Subcutaneous abdominal adipose tissue (tissue), 5 donors: ENCODE results near the gene KLHDC7B.
A peak's percentile ranks its signal among the peaks of the same experiment; 100 is the strongest.

Source experiments
- H3K27ac ChIP-seq: one replicate; pipeline ENCODE4 v1.7.0; 2013; ENCODE audit warnings: low read depth, mild to moderate bottlenecking, inconsistent platforms, low read length, moderate library complexity
- H3K27me3 ChIP-seq, 5 donors: one replicate each; pipeline ENCODE4 v1.7.0; 2013; ENCODE audit warnings: low read length in 5 of 5, inconsistent platforms in 1 of 5; ENCODE audit not compliant: control insufficient read depth in 5 of 5, insufficient read depth in 4 of 5
- H3K36me3 ChIP-seq, 5 donors: one replicate each; pipeline ENCODE4 v1.7.0; 2013; ENCODE audit warnings: low read length in 5 of 5; ENCODE audit not compliant: control insufficient read depth in 5 of 5, insufficient read depth in 5 of 5
- H3K4me1 ChIP-seq, 5 donors: one replicate each; pipeline ENCODE4 v1.7.0; 2013; ENCODE audit warnings: low read length in 5 of 5, mild to moderate bottlenecking in 3 of 5, moderate library complexity in 1 of 5; ENCODE audit not compliant: control insufficient read depth in 5 of 5, insufficient read depth in 5 of 5
- H3K4me3 ChIP-seq, 5 donors: one replicate each; pipeline ENCODE4 v1.7.0; 2013; ENCODE audit warnings: low read length in 5 of 5, low read depth in 1 of 5
- H3K9ac ChIP-seq, 5 donors: one replicate each; pipeline ENCODE4 v1.7.0; 2013; ENCODE audit warnings: low read length in 5 of 5, mild to moderate bottlenecking in 4 of 5, moderate library complexity in 3 of 5
- H3K9me3 ChIP-seq, 5 donors: one replicate each; pipeline ENCODE4 v1.7.0; 2013; ENCODE audit warnings: low read length in 5 of 5; ENCODE audit not compliant: control insufficient read depth in 5 of 5
- donor health status: healthy.
- donor health status: healthy.
- donor health status: healthy.
- donor health status: healthy.
- donor health status: healthy.

Gene KLHDC7B

DNA sequence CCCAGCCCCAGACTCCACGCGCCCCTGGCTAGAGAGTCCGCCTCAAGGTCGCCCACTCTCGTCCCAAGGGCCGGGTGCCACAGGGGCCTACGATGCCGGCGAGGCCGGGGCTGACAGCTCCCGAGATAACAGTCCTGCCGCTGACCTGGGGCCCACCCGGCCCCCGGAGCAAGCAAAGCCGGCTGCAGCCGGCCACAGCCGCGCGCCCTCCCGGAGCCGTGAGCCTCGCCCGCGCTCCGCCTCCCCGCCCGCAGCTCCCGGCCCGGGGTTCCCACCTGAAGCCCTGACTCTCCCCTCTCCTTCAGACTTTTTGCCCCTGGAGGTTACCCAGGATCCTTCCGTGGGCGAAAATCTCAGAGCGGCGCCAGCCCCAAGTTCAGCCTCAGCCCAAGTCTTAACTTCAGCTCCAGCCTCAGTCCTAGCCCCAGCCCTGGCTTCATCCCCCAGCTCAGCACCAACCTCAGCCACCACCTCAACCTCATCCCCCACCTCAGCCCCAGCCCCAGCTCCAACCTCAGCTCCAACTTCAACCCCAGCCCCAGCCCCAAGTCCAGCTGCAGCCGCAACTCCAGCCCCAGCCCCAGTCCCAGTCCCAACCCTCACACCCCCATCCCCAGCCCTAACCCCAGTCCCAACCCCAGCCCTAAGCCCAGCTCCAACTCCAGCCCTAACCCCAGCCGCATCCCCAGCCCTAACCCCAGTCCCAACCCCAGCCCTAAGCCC, 1.7 kb downstream of the KLHDC7B start:
- H3K9ac ChIP-seq: no peak overlapping the region
- H3K4me3 ChIP-seq: no peak overlapping the region
- no peak overlapping the region for H3K27ac ChIP-seq
- H3K36me3 ChIP-seq: no peaks in the 10 kb centered on the region
- peaks cover 14 to 27% (median 24%) of the 10 kb centered on the region in 5 donors for H3K27me3 ChIP-seq
- peaks cover 3 to 34% (median 21%) of the 10 kb centered on the region in 5 donors for H3K4me1 ChIP-seq
- H3K9me3 ChIP-seq: no peaks in the 10 kb centered on the region

DNA sequence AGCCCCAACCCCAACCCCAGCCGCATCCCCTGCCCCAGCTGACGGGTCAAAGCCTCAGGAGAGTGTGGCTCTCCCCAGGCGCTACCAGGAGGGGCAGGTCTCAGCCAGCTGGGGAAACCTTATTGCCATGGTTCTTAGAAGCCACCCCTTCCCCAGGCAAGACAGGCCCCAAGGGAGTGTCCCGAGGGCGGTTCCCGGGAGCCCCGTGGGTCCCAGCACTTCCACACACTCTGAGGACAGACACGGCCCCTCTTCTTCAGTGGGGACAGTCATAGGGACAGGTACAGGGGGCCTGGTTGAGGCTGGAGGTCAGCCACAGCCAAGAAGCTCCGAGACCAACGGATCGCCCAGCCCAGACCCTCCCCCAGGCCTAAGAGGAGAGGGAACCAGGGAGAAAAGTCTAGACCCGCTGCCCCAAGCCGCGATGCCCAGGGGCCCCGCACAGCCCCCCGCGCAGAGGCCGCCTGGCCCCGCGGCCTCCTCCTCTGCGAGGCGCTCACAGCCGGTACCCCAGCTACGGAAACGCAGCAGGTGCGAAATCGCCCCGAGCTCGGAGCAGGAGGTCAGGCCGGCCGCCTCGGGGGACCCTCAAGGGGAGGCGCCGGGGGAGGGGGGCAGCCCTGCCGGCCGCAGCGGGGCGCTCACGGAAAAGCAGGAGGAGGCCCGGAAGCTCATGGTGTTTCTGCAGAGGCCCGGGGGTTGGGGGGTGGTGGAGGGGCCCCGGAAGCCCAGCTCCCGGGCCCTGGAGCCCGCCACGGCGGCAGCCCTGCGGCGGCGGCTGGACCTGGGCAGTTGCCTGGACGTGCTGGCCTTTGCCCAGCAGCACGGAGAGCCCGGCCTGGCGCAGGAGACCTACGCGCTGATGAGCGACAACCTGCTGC, 2.6 kb downstream of the KLHDC7B start:
- Histone ChIP-seq H3K27me3 (peaks cover 14 to 27% (median 24%) of the 10 kb centered on the region in 5 donors), H3K9me3 (no peaks in the 10 kb centered on the region), H3K27ac (no peak overlapping the region), H3K4me3 (peak overlapping the region in 3 of 5 donors; percentile 31 to 54 (median 48)), H3K36me3 (no peaks in the 10 kb centered on the region), H3K4me1 (peaks cover 0 to 34% (median 21%) of the 10 kb centered on the region in 5 donors), H3K9ac (peak overlapping the region in 2 of 5 donors; percentile 17 to 20)

DNA sequence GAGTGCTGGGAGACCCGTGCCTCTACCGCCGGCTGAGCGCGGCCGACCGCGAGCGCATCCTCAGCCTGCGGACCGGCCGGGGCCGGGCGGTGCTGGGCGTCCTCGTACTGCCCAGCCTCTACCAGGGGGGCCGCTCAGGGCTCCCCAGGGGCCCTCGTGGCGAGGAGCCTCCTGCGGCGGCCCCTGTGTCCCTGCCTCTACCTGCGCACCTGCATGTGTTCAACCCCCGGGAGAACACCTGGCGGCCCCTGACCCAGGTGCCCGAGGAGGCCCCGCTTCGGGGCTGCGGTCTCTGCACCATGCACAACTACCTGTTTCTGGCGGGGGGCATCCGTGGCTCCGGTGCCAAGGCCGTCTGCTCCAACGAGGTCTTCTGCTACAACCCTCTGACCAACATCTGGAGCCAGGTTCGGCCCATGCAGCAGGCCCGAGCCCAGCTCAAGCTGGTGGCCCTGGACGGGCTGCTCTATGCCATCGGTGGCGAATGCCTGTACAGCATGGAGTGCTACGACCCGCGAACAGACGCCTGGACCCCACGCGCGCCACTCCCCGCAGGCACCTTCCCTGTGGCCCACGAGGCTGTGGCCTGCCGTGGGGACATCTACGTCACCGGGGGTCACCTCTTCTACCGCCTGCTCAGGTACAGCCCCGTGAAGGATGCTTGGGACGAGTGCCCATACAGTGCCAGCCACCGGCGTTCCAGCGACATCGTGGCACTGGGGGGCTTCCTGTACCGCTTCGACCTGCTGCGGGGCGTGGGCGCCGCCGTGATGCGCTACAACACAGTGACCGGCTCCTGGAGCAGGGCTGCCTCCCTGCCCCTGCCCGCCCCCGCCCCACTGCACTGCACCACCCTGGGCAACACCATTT, 3.5 kb downstream of the KLHDC7B start:
- Histone ChIP-seq H3K4me3 (peak overlapping the region in 3 of 5 donors; percentile 31 to 54 (median 48)), H3K27ac (no peak overlapping the region), H3K4me1 (peaks cover 0 to 29% (median 17%) of the 10 kb centered on the region in 5 donors), H3K36me3 (no peaks in the 10 kb centered on the region), H3K9me3 (no peaks in the 10 kb centered on the region), H3K27me3 (peaks cover 14 to 27% (median 24%) of the 10 kb centered on the region in 5 donors), H3K9ac (peak overlapping the region in 1 of 5 donors; percentile 20)

DNA sequence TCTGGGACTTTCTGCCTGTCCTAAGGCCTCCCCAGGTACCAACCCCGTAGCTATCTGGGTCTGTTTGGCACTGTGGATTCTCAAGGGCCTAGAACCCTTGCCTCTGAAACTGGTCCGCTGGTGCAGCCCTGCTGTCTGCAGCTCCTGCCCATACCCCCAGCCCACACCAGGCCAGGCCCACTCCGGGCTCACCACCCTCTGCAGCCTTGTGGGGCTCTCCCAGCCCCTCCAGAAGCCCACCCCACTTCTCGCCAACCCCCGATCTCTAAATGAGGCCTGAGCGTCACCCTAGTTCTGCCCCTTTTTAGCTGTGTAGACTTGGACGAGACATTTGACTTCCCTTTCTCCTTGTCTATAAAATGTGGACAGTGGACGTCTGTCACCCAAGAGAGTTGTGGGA, 4.7 kb downstream of the KLHDC7B start:
- Histone ChIP-seq H3K4me1 (peaks cover 0 to 21% (median 11%) of the 10 kb centered on the region in 5 donors), H3K9me3 (no peaks in the 10 kb centered on the region), H3K27me3 (peaks cover 14 to 25% (median 24%) of the 10 kb centered on the region in 5 donors), H3K9ac (no peak overlapping the region), H3K4me3 (no peak overlapping the region), H3K36me3 (no peaks in the 10 kb centered on the region), H3K27ac (no peak overlapping the region)

DNA sequence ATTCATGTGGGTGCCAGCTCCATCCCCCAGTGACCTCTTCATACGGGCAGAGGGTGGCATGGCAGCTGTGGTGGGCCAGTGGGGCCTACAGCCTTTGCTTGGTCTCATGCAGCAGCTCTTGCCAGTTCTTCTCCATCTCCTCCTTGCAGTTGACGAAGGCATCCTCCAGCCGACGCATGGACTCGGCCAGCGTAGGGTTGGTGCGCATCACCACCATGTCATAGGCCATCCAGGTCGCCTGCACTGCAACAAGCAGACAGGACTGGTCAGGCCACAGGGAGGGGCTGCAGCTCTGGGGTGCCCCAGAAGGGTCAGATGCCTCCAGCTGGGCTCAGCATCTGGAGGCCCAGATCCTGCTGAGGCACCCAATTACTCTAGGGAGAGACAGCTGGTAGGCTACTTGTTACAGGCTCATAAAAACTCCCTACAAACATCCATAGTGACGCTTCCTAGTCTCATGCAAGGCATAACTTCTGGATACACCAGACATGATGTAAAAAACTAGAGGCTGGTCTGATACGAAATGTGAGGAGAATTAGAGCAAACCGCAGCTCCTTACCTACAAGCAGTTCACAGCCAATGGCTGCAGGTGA, 5.6 kb downstream of the KLHDC7B start:
- Histone ChIP-seq H3K27me3 (peaks cover 12 to 20% (median 17%) of the 10 kb centered on the region in 5 donors), H3K27ac (no peak overlapping the region), H3K36me3 (no peaks in the 10 kb centered on the region), H3K4me3 (no peak overlapping the region), H3K9ac (no peak overlapping the region), H3K4me1 (peaks cover 0 to 18% (median 11%) of the 10 kb centered on the region in 5 donors), H3K9me3 (no peaks in the 10 kb centered on the region)

DNA sequence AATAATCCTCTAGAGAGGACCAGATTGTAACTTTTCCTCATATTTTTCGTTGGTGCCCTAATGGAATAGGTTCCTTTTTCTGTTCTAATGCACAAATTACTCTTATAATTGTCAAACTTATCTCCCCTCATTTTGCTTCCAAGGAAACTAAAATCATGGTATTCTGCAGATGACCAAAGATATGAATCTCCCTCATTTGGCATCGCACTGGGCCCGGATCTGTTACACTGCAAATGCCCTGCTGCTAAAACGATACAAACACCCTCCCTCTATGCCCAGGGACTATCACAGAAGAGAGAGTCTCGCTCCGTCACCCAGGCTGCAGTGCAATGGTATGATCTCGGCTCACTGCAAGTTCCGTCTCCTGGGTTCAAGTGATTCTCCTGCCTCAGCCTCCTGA, 7.6 kb downstream of the KLHDC7B start:
- H3K9me3 ChIP-seq: no peaks in the 10 kb centered on the region
- H3K27ac ChIP-seq: no peak overlapping the region
- no peak overlapping the region for H3K9ac ChIP-seq
- H3K4me3 ChIP-seq: no peak overlapping the region
- H3K27me3 ChIP-seq: peaks cover 3 to 8% (median 7%) of the 10 kb centered on the region in 5 donors
- no peaks in the 10 kb centered on the region for H3K36me3 ChIP-seq
- peaks cover 0 to 11% (median 8%) of the 10 kb centered on the region in 5 donors for H3K4me1 ChIP-seq

DNA sequence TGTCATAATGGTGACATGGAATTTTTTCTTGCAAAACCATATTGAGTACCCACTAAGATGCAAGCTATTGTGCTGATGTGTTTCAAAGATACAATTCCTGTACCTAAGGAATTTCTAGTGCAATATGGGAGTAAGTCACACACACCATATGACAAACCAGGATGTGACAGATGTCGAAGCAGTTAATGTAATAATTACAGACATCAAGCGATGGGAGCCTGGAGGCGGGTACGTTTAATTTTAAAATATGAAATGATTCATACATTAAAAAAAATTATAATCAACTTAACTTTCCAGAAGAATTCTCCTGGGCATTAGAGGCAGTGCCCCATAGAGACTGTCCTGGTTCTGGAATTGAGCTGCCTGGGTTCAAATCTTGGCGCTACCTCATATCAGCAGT, 11.0 kb downstream of the KLHDC7B start:
- H3K9ac ChIP-seq: no peak overlapping the region
- H3K27me3 ChIP-seq: no peaks in the 10 kb centered on the region
- no peaks in the 10 kb centered on the region for H3K36me3 ChIP-seq
- no peaks in the 10 kb centered on the region for H3K9me3 ChIP-seq
- no peak overlapping the region for H3K27ac ChIP-seq
- H3K4me1 ChIP-seq: no peaks in the 10 kb centered on the region
- H3K4me3 ChIP-seq: no peak overlapping the region

DNA sequence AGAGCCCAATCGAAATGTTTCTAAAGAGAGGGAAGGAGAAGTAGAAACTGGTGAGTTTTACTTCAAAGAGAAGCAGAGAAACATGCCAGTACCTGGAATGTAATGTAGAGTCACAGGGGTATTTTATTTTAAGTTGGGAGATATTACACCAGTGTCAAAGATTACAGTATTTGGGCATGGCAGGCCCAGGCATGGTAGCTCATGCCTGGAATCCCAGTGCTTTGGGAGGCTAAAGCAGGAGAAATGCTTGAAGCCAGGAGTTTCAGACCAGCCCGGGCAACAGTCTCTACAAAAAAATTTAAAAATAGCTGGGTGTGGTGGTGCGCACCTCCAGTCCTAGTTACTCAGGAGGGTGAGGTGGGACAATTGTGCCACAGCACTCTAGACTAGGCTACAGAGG, 14.3 kb downstream of the KLHDC7B start:
- Histone ChIP-seq H3K4me1 (peaks cover 7 to 22% (median 20%) of the 10 kb centered on the region in 5 donors), H3K27ac (no peak overlapping the region), H3K27me3 (no peaks in the 10 kb centered on the region), H3K9ac (no peak overlapping the region), H3K4me3 (no peak overlapping the region), H3K36me3 (no peaks in the 10 kb centered on the region), H3K9me3 (no peaks in the 10 kb centered on the region)
